COLO668 (cell line): ENCODE results near the gene METTL3.

Experiments used
- DNase-seq: peaks from one replicate; lab custom pipeline; 2025; ENCODE audit not compliant: unreplicated experiment; lab: John Stamatoyannopoulos, UW

Gene METTL3

DNA sequence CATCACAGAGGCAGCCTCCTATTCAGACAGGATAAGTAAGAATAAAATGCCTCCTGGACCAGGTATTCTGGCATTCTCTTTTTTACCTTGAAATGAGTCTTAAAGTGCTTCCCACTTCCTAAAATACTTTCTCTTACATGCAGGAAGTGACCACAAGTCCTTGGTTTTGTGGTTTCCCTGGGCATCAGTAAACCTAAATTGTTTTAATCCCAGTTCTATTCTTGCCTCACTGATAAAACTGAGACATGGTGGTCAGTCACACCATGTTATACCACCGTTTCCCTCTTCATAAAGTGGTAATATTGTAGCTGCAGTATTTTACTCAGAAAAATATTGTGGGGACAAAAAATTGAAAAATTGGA lies 16.2 kb upstream of the METTL3 start:
- no peak for DNase-seq

GRCh38 chr14:21526672-21527317 lies 15.7 kb upstream of the METTL3 start:
- peak; percentile 71 for DNase-seq

GRCh38 chr14:21525962-21526671 lies 15.0 kb upstream of the METTL3 start, which contains the start of gene SALL2:
Gene SALL2 (minus strand): TSS chr14:21526346. CDS start chr14:21526127, 219 bp downstream.
- peak; percentile 95 for DNase-seq

GRCh38 chr14:21525571-21525961 lies 14.4 kb upstream of the METTL3 start:
- peak; percentile 45 for DNase-seq

GRCh38 chr14:21524575-21525490 lies 13.7 kb upstream of the METTL3 start:
- DNase-seq: no peak

DNA sequence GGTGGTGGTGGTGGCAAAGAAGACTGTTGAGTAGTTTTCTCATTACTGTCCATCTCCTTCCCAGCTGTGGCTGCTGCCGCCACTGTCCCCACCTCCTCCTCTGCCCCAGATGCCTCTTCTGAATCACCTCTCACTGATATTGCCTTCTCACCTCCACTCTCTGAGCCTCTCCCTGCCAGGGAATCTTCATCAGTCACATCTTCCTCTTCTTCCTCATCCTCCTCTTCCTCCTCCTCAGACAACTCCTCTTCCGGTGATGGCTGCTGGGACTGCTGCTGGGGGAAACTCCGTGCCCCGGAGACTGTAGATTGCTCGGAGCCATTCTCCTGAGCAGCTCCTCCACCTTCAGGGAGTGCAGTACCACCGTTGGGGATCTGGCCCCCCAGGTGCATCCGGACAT lies 12.1 kb upstream of the METTL3 start:
- no peak for DNase-seq

DNA sequence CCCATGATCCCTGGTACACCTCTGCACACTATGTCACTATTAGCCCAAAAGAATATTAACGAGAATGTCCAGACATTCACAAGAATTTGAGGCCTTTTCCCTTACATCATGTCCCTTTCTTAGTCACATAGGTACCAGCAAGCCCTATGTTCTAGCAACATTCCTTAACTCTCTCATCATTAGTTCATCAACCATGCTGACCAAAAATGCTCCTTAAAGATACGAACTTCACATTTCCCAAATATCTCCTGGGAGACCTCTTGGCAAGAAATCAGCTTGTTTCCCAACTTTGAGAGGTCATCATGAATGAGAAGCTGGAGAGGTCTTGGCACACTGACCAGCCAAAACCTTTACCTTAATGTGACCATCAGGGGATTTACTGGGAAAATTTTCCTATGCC lies 10.4 kb upstream of the METTL3 start:
- DNase-seq: no peak

DNA sequence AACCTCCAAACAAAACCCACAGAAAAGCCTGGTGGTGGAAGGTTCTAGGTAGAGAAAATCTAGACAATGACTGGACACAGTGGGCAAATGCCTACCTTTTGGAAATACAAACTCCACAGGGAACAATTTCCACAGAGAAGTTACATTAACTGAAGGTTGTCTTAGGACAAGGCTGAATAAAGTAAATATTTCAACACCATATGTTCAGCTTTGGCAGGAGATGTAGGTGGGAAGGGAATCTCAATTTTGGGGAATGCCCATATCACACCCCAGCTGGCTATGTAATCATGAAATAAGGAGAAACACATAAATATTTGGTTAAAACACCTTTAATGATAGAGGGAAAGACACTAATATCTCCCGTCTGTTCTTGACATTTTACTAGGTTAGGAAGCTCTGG lies 9.6 kb upstream of the METTL3 start:
- no peak for DNase-seq

GRCh38 chr14:21518725-21519124 lies 7.6 kb upstream of the METTL3 start:
- no peak for DNase-seq

DNA sequence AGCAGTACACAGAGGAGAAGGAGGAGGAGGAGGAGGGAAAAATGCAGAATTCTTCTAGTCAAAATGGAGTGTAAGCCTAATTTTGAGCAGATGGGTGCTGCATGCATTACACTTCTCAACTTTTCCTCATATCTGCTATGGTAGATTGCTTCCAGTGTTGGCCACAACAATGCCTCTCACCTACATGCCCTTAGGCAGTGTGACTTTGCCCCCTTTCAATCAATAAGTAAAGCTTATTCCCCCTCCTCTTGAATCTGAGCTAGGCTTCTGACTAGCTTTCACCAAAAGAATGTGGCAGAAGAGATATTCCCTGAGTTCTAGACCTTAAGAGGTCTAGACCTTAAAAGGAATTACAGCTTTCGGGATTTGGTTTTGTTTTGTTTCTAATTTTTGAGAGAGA lies 3.2 kb upstream of the METTL3 start:
- no peak for DNase-seq

DNA sequence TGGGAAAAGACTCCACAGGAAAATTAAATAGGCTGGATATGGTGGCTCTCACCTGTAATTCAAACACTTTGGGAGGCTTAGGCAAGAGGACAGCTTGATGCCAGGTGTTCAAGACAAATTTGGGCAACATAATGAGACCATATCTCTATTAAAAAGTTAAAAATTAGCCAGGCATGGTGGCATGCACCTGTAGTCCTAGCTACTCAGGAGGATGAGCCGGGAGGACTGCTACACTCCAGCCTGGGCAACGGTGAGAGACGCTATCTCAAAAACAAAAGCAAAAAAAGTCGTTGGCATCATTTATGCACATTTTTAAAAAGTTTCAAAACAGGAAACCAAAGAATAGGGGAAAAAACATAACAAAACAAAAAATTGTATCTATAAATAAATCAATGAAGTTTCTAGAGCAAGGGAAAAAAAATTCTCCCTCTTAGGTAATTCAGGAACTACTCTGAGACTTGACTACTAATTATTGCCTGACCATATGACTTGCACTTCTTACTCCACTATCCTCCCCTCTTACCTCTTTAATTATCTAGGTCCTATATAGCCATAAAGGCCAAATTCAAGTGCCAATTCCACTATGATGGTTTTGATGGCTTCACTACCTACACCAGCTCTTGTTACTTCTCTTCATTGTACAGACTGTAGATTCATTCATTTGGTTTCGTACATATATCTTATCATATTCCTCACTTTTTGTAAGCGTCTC lies 1.6 kb downstream of the METTL3 start:
- peak; percentile 14 for DNase-seq

- no peak for DNase-seq
Measured at GRCh38 chr14:21506557-21506956, 4.6 kb downstream of the METTL3 start.

DNA sequence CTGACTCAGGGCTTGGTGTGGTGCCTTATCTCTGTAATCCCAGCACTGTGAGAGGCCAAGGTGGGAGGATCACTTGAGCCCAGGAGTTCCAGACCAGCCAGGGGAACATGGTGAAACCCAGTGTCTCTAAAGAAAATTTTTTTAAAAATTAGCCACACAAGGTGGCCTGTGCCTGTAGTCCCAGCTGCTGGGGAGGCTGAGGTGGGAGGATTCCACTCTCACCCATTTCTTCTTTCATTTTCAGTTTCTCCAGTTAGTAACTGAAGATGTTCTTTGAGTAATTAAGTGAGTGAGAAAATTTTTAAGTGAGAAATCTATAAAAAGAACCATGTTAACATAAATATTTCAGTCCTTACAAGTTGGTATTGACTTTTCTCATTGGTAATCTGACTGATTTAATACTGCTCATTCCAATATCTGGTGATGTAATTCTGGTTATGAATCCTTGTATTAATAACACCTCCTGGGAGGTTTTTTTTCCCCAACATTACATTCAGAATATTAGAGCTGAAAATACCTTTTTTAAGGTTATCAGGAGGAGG lies 6.1 kb downstream of the METTL3 start:
- DNase-seq: no peak

GRCh38 chr14:21503376-21503775 lies 7.8 kb downstream of the METTL3 start:
- DNase-seq: no peak

- DNase-seq: no peak
Measured at GRCh38 chr14:21501568-21501967, 9.6 kb downstream of the METTL3 start.

DNA sequence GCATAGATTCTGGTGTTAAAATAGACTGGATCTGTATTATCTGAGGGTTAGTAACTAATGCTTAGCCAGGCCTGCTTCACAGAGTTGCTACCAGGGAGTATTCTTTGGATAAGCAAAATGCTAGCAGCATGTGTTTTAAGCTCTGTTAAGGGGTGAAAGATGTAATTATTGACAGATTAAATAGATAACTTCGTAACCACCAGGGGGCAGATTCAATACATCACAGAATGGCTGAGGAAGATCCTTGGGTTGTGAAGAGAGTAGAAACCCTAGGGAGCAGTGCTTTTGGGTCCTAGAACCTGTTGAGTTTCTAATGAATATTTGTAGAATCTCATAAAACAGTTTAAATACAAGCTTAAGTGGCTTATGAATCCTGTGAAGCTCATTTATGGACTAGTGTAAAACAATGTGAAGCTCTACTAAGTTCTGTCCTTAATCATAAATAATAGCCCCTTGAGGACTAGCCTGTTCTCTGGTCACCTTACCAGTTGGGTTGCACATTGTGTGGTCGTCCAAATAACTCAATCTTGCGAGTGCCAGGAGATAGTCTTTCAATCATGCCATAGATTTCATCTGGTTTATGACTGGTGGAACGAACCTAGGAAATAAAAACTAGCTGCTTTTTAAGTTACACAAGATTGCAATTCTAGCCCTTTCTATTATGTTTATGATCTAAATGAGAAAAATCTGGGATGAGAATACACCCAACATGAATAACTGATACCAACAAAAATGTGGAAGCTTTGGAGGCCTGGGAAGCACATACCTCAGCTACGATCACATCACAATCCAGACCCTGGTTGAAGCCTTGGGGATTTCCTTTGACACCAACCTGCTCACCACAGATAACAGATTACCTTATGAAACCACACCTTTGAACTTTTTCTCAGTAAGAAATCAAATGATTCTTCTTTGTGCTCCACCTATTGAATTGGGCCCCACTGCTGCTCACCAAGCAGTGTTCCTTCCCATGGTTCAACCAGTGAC lies 12.3 kb downstream of the METTL3 start:
- DNase-seq: no peak

DNA sequence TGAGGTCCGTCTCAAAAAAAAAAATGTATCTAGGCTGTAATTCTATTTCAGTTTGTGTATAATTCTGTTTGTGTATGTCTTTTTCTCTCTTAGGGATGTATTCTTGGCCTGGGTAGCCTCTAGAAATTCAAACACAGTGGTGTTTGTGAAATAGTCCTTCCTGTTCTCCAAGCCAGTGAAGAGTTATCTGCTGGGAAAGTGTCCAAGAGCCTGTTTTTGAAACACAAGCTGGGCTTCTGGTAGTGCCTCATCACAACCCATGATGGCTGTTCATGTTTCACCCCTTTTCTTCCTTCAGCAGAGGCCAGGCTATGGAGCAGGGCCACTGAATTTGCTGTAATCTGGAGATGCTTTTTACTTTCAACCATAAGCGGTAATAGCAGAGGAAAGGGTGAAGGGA lies 14.7 kb downstream of the METTL3 start:
- DNase-seq: no peak

GRCh38 chr14:21494902-21495762 lies 16.0 kb downstream of the METTL3 start:
- DNase-seq: no peak

DNA sequence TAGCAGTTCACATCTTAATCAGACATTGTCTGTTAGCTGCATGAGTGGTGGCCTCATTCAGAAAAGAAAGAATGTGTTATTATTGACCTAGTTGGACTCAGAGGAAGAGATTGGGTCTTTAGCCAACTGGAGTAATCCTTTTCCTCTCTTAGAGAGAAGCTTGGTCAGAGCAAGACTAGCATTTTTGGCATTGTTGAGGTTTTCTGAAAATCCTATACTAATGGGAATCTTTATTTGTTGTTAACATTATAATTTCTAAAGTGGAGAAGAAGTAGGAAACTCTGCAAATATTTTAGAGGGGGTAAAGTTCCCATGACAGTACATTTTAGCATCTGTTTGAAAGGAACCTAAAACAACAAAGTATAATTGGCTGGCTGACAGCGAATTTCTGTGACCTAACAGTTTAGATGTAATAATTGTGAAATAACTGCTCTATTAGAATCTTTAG lies 24.5 kb downstream of the METTL3 start:
- no peak for DNase-seq
